Right lobe of liver (tissue), 4 donors: ENCODE results near the gene MTHFD1L.

ENCODE experiments used
- CTCF ChIP-seq, 4 donors: fragments of 200-600 bp in 3 of 4; fragments of 450-650 bp in 1 of 4; IDR thresholded peaks; one replicate each; pipeline versions ENCODE4 v1.5.1 to v1.8.0; 2016 to 2022; ENCODE audit warnings: antibody characterized with exemption in 4 of 4, mild to moderate bottlenecking in 2 of 4
- POLR2A ChIP-seq: fragments of 450-650 bp; IDR thresholded peaks from one replicate; pipeline ENCODE4 v1.6.1; 2017; ENCODE audit warnings: antibody characterized with exemption, mild to moderate bottlenecking
- donor health status: DM: no; HTN: no; CAD: no.
- donor health status: DM: no; HTN: no; CAD: no.
- donor health status: DM: no; HTN: yes; CAD: no.

- TF ChIP-seq CTCF (IDR thresholded peaks at IDR 0.05), result no peak
- TF ChIP-seq POLR2A, result no peak
Measured at GRCh38 chr6:150969901-150970300, 104.4 kb downstream of the MTHFD1L start.
